Ectodermal cell (in vitro differentiated cells): ENCODE measurements around the gene CCDC107.
"Not testable (repeated sequence)": the region's sequence is repeated elsewhere in the genome, so short reads cannot be mapped to it uniquely, and the experiment has no call there.

Source experiments
- H3K27ac ChIP-seq: 2 replicates; pipeline ENCODE4 v1.7.0; 2013; ENCODE audit warnings: mild to moderate bottlenecking, low read depth, low read length; ENCODE audit not compliant: insufficient read depth, poor library complexity, severe bottlenecking
- H3K27me3 ChIP-seq: 2 replicates; pipeline ENCODE4 v1.7.0; 2013; ENCODE audit warnings: mild to moderate bottlenecking, low read length; ENCODE audit not compliant: insufficient read depth, control insufficient read depth, poor library complexity, severe bottlenecking
- H3K36me3 ChIP-seq: one replicate; pipeline ENCODE4 v1.7.0; 2013; ENCODE audit warnings: low read length; ENCODE audit not compliant: control insufficient read depth, insufficient read depth
- H3K4me1 ChIP-seq: one replicate; pipeline ENCODE4 v1.7.0; 2013; ENCODE audit warnings: low read length; ENCODE audit not compliant: control insufficient read depth, insufficient read depth
- H3K4me3 ChIP-seq: 2 replicates; pipeline ENCODE4 v1.7.0; 2013; ENCODE audit warnings: low read depth, low read length, control low read depth; ENCODE audit not compliant: insufficient read depth
- H3K9me3 ChIP-seq: 2 replicates; pipeline ENCODE4 v1.7.0; 2013; ENCODE audit warnings: mild to moderate bottlenecking, low read length, moderate library complexity; ENCODE audit not compliant: control insufficient read depth
- WGBS, 2 experiments: methylation state at CpG; one replicate each; pipeline ENCODE4 v1.1.7; 2013; ENCODE audit warnings: missing lambda C conversion rate in 2 of 2; 5-methylcytosine and 5-hydroxymethylcytosine counted together

The CCDC107 gene

GRCh38 chr9:35638751-35639150 is 19.3 kb upstream of the CCDC107 start:
- H3K4me1 ChIP-seq, H3K27ac ChIP-seq, H3K36me3 ChIP-seq, H3K27me3 ChIP-seq, H3K9me3 ChIP-seq, H3K4me3 ChIP-seq: not testable (repeated sequence)
- 79 to 81% methylated on average over 5 to 7 of the region's 8 CpGs for WGBS, 2 experiments

DNA sequence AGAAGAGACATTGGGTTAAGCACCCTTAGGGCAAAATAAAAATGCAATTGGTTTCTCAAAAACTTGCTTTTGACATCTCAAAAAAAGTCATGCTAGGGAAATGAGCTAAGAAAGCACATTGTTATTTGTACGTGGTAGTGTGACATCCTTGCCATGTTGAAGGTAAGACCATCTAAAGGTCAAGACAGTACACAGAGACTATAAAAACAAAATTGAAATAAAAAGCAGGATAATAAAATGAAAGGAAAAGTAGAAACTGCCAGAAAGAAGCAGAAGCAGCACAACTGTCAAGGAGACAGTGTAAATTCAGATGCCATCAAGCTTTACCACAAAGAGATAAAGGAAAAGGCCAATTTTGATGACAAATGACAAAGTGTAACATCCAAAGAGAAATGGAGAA is 18.9 kb upstream of the CCDC107 start:
- H3K36me3 ChIP-seq, H3K27me3 ChIP-seq, H3K27ac ChIP-seq, H3K9me3 ChIP-seq, H3K4me3 ChIP-seq, H3K4me1 ChIP-seq: not testable (repeated sequence)
- WGBS, 2 experiments = 100% methylated on average over 1 of the region's 1 CpG

DNA sequence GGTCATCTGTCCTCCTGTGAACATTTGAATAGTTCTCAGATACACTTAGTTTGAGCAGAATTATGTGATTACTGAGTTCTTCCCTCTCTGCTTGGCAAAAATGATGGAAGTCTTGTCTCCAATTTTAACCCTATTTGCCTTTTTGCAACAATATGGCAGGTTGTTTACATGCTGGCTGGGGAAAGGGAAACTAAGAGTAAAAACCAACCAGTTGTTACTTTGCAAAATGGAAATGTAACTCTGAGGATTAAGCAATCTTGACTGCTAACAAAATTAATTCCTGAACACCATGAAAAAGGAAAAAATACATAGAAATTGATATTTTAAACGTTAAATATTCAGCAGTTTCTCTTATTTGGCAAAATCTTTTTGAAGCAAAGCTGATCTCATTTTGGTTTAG is 18.5 kb upstream of the CCDC107 start:
- Histone ChIP-seq H3K27ac (no peak overlapping the region), H3K4me3 (no peak overlapping the region), H3K9me3 (no peaks in the 10 kb centered on the region), H3K36me3 (no peaks in the 10 kb centered on the region), H3K27me3 (no peaks in the 10 kb centered on the region), H3K4me1 (no peaks in the 10 kb centered on the region)
- WGBS, 2 experiments = 60% methylated on average over 1 of the region's 1 CpG; no CpG with 5 or more reads in 1 of the 2 experiments

- H3K27me3 ChIP-seq, H3K36me3 ChIP-seq, H3K27ac ChIP-seq, H3K4me1 ChIP-seq, H3K4me3 ChIP-seq, H3K9me3 ChIP-seq: not testable (repeated sequence)
- 94% methylated on average over 15 of the region's 15 CpGs for WGBS, 2 experiments
Observed at GRCh38 chr9:35640431-35640830, 17.7 kb upstream of the CCDC107 start.

DNA sequence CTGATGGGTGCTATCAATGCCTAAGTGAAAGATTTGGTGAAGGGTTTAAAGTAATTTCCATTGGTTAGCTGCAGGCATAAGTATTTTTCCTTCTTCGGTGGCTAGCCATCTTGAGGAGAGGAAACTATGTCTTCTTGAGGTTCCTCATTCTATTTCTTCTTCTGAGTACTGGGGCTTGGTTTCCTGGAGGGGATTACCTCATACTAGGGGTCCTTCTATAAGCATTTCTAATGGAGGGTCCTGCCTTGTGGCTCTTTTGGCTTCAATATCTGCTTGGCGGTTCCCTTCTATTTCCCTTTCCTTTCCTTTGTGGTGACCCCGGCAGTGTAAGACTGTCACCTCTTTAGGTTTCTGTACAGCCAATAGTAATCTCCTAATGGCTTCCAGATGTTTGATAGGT is 16.6 kb upstream of the CCDC107 start:
- 91 to 94% methylated on average over 3 of the region's 3 CpGs for WGBS, 2 experiments

GRCh38 chr9:35643046-35643445 is 15.0 kb upstream of the CCDC107 start:
- peaks cover 7% of the 10 kb centered on the region for H3K4me1 ChIP-seq
- no peaks in the 10 kb centered on the region for H3K36me3 ChIP-seq
- peaks cover 12% of the 10 kb centered on the region for H3K27me3 ChIP-seq
- no peak overlapping the region for H3K4me3 ChIP-seq
- H3K27ac ChIP-seq = no peak overlapping the region
- H3K9me3 ChIP-seq = no peaks in the 10 kb centered on the region
- 94 to 98% methylated on average over 12 of the region's 12 CpGs for WGBS, 2 experiments

More for the DNA sequence above, 16.6 kb upstream of the CCDC107 start:
- not testable (repeated sequence) for H3K4me1 ChIP-seq, H3K27me3 ChIP-seq, H3K4me3 ChIP-seq, H3K36me3 ChIP-seq, H3K9me3 ChIP-seq, H3K27ac ChIP-seq

- H3K36me3 ChIP-seq, H3K9me3 ChIP-seq, H3K27ac ChIP-seq: not testable (repeated sequence)
- Histone ChIP-seq H3K27me3 (peaks cover 12% of the 10 kb centered on the region), H3K4me3 (peak overlapping the region; percentile 71), H3K4me1 (peaks cover 11% of the 10 kb centered on the region)
- WGBS, 2 experiments = 49 to 52% methylated on average over 10 of the region's 10 CpGs
Observed at GRCh38 chr9:35645736-35646135, 12.4 kb upstream of the CCDC107 start.

DNA sequence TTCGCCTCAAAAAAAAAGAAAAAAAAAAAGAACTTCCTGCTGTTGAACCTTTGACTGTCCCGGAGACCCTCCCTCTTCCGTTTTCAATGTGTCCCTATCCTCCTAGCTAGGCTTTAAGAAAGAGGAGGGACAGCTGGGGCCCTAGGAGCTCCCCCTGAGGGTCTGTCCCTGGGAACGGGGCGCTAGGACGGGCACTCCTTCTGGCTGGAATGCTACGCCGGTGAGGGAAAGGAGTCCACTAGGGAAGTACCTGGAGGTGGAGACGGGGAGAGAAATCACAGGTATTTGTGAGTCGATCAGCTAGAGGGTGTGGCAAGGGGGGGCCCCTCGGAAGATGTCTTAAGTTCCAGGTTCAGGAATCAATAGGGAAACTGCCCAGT is 11.9 kb upstream of the CCDC107 start:
- H3K9me3 ChIP-seq = no peaks in the 10 kb centered on the region
- H3K36me3 ChIP-seq = no peaks in the 10 kb centered on the region
- peaks cover 12% of the 10 kb centered on the region for H3K27me3 ChIP-seq
- H3K27ac ChIP-seq = no peak overlapping the region
- peak overlapping the region; percentile 71 for H3K4me3 ChIP-seq
- 2% methylated on average over 11 of the region's 11 CpGs for WGBS, 2 experiments
- peaks cover 13% of the 10 kb centered on the region for H3K4me1 ChIP-seq

- Histone ChIP-seq H3K4me3 (peak overlapping the region; percentile 71), H3K27ac (no peak overlapping the region), H3K9me3 (no peaks in the 10 kb centered on the region), H3K27me3 (peaks cover 12% of the 10 kb centered on the region), H3K4me1 (peaks cover 13% of the 10 kb centered on the region), H3K36me3 (no peaks in the 10 kb centered on the region)
- WGBS, 2 experiments = 1% methylated on average over 58 of the region's 58 CpGs
Observed at GRCh38 chr9:35646533-35647265, 11.4 kb upstream of the CCDC107 start.

- WGBS, 2 experiments = 93 to 94% methylated on average over 26 of the region's 26 CpGs
- Histone ChIP-seq H3K4me1 (peaks cover 13% of the 10 kb centered on the region), H3K9me3 (no peaks in the 10 kb centered on the region), H3K4me3 (no peak overlapping the region), H3K36me3 (no peaks in the 10 kb centered on the region), H3K27me3 (peaks cover 12% of the 10 kb centered on the region), H3K27ac (no peak overlapping the region)
Observed at GRCh38 chr9:35649431-35650340, 8.4 kb upstream of the CCDC107 start.
